CD4-positive, alpha-beta T cell treated with Interleukin-4 for 1 hour (primary cell): ENCODE measurements around the gene BCL2.

ENCODE experiments used
- DNase-seq, 2 donors: peaks; one replicate each; pipeline ENCODE4 v3.0.0-alpha.2; 2020 to 2022

Gene BCL2

GRCh38 chr18:63284827-63285733 lies 34.5 kb downstream of the BCL2 start:
- peak in 1 of 2 donors; percentile 47 for DNase-seq

DNA sequence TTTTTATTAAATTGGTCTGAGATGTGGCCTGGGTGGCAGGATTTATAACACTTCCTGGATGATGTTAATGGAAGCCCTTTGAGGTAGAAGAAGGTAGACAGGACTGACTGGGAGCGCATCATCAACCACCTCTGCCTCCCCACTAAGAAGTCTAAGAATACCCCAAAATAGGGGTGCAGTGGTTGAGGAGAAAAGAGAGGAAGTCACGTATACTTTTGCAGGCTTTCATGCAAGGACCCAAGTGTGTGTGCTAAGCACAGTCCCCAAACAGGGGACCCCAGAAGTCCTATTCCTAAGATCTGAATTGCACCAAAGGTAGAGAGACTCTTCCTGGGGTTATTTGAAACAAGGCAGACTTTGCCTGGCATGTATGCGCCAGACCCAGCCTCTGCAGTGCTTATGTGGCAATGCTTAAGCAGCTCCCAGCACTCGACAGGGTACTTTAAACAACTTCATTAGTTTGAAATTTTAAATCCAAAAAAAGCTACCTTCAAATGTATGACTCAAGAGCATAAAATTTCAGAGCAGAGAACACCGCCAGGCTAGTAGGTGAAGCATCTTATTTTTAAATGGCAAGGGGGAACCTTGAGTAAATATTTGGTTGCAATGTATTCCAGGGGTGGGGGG lies 35.3 kb downstream of the BCL2 start:
- no peak for DNase-seq

GRCh38 chr18:63283305-63284094 lies 36.1 kb downstream of the BCL2 start:
- no peak for DNase-seq

DNA sequence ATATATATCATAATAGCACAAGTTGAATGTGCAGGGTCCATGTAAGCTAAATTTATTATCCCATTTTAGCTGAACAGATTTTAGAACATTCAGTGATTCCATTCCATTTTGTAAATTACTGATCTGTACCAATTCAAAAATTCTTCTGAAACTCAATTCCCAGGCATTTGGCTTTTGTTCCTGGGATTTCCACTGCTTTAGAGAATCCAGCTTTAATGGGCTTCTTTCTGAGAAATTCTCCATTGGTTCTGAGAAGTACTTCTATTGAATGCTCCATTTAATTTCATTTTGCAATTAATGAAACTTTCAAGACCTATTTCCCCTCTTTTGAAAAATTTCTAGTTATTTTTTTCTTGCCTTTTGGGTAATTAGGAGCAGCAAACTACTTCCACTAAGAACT lies 36.8 kb downstream of the BCL2 start:
- no peak for DNase-seq

DNA sequence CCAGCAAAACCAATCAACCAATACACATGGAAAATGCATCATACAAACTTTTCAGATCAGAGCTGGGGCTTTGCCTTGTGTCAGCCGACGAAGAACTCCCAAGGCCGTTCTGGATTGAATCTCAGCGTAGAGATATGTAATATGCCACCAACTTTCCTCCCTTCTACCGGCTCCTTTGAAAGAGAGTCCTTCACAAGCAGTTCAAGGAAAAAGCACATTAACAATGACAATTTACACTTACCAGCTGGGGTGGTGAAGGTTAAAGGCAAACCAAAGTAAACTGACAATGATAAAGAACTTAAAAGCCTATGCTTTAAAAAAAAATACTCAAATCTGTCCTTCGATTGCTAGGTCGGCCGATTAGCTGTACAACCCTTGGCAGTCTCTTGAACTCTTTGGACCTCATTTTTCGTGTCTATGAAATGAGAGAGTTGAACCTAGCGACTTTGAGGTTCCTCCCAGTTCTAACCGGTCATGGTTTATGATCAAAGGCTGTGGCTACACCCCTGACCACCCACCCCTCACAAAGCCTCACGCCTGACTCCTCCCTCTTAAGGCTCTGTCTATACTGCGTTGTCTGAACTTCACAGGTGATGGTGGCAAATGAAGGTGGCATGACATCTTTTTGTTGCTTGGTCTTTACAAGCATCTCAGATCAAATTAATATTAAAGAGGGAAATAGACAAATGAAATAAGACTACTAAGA lies 46.2 kb downstream of the BCL2 start:
- no peak for DNase-seq

DNA sequence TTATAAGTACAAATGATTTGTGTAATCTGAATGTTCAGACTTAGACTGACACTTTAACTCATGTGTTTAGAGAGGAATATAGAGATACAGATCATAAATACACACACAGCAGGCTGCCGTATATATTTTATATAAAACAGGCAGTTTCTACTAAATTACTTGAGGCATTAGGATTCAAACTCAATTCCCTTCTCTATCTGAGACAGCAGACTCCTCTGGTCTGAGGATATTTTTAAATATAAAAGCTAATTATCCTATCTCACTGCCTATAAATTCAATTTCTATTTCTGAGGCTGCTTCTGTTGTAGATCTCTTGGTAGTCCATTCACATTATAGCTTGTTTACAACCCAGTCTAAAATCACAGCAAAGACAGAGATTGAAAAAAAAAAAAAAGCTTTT lies 46.9 kb downstream of the BCL2 start:
- DNase-seq, result no peak

DNA sequence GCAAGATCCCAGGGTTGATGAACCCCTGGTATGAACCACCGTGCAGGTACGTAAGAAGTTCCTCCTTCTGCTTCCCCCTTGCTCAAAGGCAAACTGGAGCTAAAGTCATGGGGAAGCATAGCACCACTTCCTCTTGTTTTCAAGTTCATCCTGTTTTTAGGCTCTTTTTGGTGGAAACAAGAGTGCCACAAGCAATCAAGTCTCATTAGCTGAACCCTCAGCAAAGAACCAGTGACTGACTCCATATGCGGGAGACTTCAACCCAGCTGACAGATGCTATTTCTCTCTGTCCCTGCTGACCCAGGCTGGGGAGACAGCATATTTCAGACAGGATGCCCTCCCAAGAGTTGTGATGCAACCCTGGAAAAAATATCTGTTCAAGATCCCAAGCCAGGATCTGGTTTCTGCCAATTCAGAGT lies 47.7 kb downstream of the BCL2 start:
- DNase-seq, result no peak

GRCh38 chr18:63271148-63271547 lies 48.4 kb downstream of the BCL2 start:
- DNase-seq, result no peak

GRCh38 chr18:63267975-63268721 lies 51.4 kb downstream of the BCL2 start:
- peak in 1 of 2 donors; percentile 35 for DNase-seq

- no peak for DNase-seq
These were observed 52.4 kb downstream of the BCL2 start for GRCh38 chr18:63266888-63267790.

- no peak for DNase-seq
These were observed 54.2 kb downstream of the BCL2 start for GRCh38 chr18:63265326-63265725.

- no peak for DNase-seq
These were observed 54.7 kb downstream of the BCL2 start for GRCh38 chr18:63264871-63265270.

DNA sequence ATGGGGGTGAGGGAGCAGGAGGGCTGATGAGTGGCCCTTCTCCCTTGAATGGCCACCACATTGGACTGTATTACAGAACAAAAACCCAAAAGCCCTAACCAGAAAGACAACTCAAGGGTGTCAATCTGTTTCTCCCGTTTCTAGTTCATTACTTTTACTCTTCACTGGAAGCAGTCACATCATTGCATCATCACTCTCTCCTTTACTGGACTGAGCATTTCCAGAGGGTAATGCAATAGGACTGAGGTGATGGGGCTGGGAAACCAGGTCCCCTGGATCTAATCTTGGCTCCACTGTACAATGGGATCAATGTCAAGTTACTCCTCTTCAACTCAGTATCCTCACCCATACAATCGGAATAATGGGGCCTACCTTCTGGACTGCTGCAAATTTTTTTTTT lies 56.1 kb downstream of the BCL2 start:
- DNase-seq, result no peak

- DNase-seq, result no peak
These were observed 56.9 kb downstream of the BCL2 start for GRCh38 chr18:63262369-63263335.

- DNase-seq, result no peak
These were observed 58.5 kb downstream of the BCL2 start for GRCh38 chr18:63261029-63261428.

DNA sequence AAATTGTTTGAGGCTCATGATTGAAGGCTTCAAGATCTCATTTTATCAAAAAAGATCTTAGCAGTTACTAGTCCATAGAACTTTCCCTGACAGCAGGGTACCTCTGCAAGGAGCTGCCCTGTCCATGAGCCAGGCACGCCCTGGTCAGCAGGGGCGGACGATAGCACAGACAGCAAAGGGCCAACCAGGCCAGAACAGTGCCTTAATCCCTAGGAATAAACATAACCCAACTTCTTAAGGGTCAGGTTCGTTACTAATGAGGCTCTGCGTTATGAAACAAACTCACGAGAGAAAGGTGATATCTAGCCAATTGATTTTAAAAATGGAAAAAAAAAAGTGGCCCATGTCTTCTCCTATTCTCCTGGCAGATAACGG lies 59.2 kb downstream of the BCL2 start:
- no peak for DNase-seq

- no peak for DNase-seq
These were observed 59.8 kb downstream of the BCL2 start for GRCh38 chr18:63259567-63260379.

DNA sequence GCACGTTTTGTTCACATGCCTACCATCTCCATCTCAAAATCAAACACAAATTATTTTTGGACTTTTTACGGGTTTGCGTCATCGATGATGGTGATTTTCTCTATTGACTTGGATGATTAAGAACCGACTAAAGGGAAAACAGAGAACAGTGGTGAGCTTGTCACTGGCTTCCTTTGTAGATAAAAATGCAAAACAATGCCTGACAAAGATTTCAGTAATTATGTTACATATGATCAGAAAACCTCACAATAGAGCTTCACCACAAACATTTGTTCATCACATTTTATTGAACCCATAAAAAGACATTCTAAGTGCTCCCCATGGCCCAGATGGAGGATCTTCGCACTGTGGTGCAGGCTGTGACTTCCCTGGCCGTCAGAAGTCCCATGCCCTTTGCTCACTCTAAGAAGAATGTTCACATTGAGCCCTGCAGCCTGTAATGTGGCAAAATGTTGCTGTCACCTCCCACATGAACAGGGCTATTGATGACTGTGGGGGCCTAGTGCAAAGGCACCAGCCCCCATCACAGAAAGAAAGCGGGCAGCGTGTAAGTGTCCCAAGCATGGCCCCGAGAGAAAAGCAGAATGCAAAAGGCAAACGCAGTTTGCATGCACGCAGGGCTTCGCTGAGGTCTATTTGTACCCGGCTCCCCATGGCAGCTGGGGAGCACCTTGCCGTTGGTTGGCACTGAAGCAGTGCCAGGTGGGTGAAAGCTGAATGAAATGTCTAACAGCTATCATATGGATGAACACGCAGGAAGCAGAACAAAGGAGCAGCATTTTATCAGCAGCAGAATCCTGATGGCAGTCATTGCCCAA lies 60.6 kb downstream of the BCL2 start:
- no peak for DNase-seq
